ENCODE data around the gene DRAXIN.

The DRAXIN gene

GRCh38 chr1:11738783-11739182 is 47.3 kb downstream of the DRAXIN start:
- no peak for DNase-seq

DNA sequence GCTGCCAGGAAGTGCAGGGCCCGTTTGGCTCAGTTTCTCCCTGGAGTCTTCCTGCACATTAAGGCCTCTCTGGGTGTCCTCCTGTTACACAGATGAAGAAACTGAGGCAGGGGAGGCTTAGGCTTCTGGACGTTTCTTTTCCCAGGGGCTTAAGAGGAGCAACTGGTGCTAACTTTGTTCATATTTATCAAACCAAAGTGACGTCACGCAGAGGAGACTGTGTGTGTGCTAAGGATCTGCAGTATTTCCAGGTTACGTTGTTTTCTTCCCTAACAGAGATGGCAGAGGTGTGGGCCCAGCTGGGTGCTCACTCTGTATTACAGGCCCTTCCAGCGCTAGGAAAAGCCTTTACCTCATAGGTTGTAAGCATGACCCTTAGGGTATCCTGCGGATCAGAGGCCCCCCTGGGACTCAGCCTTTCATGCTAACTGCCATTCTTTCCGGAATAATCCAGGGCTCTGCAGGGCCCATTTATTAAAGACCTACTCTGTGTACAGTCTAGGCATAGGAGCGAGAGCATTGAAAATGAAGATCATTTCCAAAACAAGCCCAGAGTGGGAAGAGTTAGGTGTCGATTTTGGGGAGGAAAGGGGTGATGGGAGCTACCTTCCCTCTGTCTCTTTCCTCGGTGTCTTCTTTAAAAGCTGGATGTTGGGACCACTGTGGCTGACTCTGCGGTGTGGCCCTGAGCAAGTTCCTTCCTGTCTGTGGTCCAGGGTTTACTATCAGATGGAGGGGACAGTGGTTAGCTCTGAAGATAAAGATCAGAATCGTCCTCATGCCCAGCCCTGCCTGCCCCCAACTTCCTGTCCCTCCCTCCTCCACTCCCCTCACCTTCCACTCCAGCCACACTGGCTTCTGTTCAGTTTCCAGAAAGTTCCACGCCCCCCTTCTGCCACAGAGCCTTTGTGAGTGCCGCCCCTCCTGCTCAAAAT is 49.0 kb downstream of the DRAXIN start:
- no peak for DNase-seq

- no peak for DNase-seq
Observed at GRCh38 chr1:11741482-11741881, 50.0 kb downstream of the DRAXIN start.

DNA sequence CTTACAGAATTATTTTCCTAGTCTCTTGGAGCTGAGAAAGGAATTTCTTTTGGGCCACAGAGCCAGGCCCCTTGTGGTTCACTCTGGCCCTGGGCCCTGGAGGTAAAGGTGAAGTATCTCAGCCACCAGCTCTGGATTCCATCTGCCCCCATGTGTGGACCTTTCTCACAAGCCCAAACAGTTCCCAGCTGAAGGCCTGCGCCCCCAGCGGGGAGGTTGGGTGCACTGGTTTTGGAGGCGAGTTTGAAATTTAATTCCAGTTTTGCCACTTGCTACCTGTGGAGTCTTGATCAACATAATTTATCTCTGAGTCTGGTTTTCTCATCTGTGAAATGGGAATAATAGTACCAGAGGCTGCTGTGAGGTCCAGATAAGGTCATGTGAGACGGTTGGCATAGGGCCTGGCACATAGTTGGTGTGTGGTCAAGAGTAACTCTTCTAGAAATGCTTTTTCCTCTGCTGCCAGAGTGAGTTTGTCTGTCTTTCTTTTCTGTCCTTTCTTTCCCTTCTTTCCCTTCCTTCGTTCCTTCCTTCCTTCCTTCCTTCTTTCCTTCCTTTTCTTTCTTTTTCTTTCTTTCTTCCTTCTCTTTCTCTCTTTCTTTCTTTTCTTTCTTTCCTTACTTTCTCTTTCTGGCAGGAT is 50.5 kb downstream of the DRAXIN start:
- DNase-seq: no peak

GRCh38 chr1:11744287-11744686 is 52.8 kb downstream of the DRAXIN start:
- DNase-seq: no peak

DNA sequence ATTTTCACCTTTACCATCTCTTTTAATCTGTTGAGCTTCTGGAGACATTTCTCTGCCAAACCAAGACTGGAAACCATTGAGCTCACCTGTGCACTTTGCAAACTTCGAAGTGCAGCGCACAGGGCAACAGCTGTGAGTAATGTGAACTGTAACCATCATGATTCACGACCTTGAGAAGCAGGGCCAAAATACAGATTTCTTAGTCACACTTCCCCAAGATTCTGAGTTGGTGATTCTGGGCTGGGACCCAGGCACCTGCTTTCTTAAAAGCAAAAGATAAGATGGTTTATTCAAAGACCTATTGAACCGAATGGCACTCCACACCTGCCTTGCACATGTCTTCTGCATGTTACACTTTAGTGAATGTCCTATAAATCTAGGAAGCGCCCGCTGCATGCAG is 54.6 kb downstream of the DRAXIN start:
- DNase-seq: no peak

DNA sequence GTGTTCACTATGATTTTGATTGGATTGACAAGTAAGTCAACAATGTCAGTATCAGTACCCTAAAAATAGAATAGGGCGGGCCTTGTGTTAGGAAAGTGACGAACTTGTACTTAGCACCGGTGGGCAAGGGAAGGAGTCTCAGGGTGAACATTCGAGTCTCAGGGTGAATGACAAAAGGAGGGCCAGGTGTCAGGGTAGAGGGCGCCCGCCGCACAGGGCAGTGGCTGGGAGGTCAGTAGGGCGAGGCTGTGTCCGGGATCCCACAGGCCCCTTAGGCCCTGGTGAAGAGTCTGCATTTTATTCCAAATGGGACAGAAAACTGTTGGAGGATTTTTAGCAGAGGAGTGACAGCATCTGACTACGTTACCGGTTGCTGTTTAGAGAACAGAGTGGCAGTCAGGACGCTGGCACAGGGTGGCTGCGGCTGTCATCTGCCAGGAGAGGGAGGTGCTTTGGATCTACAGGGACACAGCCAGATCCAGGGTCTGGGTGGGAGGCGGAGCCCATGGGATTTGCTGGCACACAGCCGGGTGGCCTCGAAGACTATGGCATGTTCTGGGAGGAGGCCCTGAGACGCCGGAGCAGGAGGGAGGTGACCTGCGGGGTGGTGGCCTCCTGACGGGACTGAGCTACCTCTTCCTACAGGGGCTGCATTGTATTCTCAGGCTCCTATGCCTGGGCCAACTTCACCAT is 55.4 kb downstream of the DRAXIN start:
- DNase-seq: no peak

- no peak for DNase-seq
Observed at GRCh38 chr1:11748294-11749202, 57.0 kb downstream of the DRAXIN start.

DNA sequence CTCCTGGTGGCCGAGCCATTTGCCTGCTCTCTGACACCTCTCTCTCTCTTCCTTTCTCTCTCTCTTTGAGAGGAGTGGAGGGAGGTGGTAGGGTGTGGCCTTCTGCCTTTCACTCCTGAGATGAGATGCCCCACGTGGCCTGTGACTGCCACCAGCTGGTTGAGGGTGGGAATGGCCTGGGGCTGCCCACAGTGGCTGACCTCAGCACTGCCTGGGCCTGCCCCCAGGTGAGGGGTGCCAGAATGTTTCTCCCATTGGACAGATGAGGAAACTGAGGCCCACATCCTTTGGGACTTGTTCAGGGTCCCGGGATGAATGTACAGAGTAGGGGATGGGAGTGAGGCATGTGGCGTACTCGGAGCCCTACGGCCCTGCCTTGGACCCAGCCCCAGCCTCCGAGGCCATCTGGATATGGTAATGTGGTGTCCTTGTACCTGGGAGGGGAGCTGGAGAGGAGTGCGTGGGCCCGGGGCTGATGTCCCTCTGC is 57.7 kb downstream of the DRAXIN start:
- peak; percentile 10 for DNase-seq

GRCh38 chr1:11749996-11750395 is 58.5 kb downstream of the DRAXIN start:
- DNase-seq: no peak

DNA sequence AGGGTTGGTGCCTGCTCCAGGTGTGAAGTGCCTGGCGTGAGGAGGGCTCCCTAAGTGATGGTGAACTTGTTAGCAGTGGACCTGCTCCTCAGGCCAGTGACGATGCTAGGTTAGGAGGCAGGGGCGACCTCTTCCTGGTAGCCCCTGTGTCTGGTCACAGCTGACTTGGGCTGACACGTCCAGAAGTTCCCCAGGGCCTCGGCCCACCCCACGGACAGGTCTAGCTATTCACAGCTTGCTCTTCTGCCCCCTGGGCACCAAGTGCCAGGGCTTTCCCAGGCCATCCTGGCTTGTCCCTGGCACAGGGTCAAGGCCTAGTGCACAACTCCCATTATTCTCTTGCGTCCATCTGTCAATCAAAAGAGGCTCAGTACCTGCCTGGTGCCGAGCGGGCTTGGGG is 59.6 kb downstream of the DRAXIN start:
- DNase-seq: no peak

DNA sequence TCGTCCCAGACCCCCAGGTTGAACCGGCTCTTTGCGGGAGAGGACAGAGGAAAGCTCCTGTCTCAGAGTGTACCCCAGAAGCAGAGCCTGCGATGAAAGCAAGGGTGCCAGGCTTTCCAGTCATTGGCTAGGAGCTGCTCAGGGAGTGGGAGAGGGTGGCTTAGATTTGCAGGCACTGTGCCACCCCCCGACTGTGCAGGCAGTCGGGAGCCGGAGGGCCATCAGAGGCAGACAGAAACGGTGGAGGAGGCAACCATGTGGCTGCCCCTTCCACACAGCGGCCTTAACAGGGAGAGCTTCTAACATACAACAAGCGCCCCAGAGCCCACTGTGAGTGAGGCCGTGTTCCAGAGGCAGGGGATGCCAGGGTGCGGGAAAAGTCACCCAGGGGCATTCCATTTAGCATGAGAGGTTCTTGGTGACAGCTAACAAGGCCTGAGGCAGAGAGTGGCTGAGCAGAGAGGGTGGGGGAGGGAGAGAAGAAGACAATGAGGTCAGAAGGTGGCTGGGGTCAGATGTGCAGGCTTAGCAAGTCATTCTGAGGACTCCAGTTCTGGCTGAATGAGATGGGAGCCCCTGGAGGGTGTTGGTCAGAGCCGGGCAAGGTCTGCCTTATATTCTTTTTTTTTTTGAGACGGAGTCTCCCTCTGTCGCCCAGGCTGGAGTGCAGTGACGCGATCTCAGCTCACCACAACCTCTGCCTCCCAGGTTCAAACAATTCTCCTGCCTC is 61.0 kb downstream of the DRAXIN start:
- no peak for DNase-seq

- DNase-seq: no peak
Observed at GRCh38 chr1:11753555-11754208, 62.2 kb downstream of the DRAXIN start.

GRCh38 chr1:11757047-11757446 is 65.5 kb downstream of the DRAXIN start:
- no peak for DNase-seq

DNA sequence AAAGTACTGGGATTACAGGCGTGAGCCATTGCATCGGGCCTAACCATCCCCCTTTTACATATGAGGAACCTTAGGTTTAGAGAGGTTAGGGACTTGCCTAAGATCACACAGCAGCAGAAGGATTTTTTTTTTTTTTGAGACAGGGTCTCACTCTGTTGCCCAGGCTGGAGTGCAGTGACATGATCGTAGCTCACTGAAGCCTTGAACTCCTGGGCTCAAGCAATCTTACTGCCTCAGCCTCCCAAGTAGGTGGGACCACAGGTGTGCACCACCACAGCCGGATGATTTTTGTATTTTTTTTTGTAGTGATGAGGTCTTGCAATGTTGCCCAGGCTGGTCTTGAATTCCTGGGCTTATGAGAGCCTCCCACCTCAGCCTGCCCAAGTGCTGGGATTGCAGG is 68.3 kb downstream of the DRAXIN start:
- DNase-seq: no peak

DNA sequence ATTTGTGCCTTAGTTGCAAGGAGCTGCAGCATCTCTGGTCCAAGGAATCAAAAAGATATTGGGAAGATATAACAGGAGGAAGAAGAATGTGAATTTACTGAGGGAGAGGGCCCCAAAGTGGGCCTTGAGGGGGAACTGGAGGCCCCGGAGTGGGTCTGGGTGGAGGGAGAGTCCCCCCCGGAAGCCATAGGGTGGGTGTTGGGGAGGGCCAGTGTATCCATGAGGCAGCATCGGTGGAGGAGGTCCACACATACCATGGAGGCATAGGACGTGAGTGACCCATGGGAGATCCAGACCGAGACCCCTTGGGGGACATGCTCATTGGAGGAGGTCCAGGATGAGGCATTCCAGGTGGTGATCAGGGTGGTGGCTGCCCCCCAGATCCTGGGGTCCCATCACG is 69.8 kb downstream of the DRAXIN start:
- no peak for DNase-seq

DNA sequence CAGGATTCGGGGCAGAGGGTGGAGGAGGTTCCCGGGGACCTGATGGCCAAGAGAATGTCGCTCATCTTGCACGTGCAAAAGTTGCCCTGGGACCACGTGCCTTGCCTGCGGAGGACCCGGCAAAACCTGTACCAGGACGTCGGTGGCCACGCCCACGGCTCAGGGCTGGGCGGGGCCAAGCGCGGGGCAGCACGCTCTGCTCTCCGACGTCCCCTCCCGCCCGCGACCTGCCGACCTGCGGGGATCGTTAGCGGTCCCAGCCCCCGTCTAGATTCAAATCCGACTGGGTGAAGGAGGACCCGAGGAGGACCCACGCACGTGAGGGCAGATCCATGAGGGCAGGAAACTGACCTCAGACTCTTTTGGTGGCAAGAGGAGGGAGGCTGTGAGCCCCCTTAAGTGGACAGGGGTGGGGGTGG is 70.5 kb downstream of the DRAXIN start, which contains the start of gene C1orf167:
TSS of gene C1orf167 (plus strand) at position 206 of the 419 bp plus-strand sequence. CDS start 2,208 bp downstream, outside the sequence.
- no peak for DNase-seq

- no peak for DNase-seq
Observed at GRCh38 chr1:11764115-11764514, 72.6 kb downstream of the DRAXIN start.

DNA sequence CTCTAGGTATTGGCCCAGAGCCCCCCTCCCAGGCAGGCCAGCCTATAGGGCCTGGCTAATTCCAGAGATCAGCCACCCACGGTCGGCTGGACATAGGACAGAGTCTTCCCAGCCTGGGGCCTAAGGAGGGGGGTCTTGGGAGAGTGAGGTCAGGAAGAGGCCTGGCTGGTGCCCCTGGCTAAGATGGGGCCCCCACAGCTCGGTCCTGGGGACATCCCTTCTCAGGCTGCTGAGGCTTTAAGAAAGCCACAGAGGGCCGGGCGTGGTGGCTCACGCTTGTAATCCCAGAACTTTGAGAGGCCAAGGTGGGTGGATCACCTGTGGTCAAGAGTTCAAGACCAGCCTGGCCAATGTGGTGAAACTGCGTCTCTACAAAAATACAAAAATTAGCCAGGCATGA is 73.0 kb downstream of the DRAXIN start:
- DNase-seq: no peak

- no peak for DNase-seq
Observed at GRCh38 chr1:11765661-11766428, 74.3 kb downstream of the DRAXIN start.
